ENCODE measurements around the gene JCAD.

The JCAD gene

GRCh38 chr10:30047924-30048531 is 11.4 kb downstream of the JCAD start:
- no peak for DNase-seq

DNA sequence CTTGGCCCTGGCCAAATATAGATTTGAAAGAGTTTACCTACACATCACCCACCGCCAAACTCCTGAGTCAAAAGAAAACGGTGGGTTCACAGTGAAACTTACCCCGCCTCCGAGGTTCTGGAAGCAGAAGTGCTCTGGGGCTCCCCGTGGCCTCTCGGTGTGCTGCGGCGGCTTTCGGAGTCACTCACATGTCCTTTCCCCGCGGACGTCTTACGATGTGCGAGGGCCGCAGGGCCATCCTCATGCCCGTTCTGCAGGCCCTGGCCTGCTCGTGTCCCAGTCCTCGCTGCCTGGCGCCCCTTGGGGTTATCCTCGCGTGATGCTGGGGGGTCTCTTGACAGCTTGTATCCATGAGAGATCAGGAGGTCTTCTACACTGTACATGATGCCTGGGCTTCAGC is 12.0 kb downstream of the JCAD start:
- DNase-seq: no peak

DNA sequence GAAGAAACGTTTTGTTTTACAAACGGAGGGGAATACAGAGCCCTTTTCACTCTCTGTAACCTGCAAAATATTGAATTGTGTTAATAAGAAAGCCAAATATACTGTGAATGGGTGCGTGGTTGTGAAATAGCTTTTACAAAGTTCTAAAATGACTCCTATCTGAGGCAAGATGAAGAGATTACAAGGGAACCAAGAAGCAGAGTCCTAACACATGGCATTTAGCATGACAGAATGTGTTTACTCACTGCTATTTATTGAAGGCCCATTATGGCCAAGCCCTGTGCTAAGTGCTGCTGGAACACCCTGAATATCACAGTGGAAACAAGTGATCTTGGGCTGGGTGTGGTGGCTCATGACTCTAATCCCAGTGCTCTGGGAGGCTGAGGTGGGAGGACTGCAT is 12.9 kb downstream of the JCAD start:
- no peak for DNase-seq

DNA sequence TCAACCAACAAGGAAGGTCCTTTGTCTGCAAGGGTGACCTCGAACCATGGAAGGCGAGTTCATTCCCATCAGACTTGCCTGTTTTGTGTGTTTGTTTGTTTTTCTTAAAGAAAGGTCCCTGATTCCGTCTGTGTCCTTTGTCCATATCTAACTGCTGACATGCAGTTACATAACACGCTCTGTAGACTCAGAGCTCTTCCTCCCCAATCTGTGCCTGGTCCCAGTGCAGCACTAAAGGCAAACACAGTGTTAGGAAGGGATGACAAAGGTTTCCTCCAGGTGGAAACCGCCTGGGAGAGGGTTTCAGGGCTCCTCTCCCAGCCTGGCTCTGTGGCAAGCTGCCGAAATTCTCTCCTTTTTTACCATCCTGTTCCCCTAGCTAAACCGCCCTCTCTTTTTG is 13.4 kb downstream of the JCAD start:
- DNase-seq: no peak

GRCh38 chr10:30043476-30044270 is 15.7 kb downstream of the JCAD start:
- no peak for DNase-seq

DNA sequence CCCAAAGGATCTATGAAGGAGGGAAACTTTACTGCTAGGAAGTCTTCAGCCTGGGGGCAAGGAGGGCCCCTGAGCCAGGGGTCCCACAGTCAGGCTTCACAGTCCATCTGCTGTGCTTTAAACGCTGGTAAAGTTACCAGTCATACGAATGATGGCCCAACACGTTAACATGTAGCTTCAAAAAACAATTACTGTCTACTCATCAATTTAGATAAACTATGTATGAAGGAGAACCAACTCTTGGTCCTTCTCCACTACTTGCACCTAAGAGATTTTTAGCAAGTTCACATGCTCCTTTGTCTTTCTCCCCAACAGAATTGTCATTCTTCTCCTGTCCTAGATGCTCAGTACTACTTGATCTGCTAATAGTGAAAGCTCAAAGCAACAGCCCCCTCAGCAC is 16.6 kb downstream of the JCAD start:
- DNase-seq: no peak

- no peak for DNase-seq
These were observed 17.9 kb downstream of the JCAD start for GRCh38 chr10:30041196-30042105.

DNA sequence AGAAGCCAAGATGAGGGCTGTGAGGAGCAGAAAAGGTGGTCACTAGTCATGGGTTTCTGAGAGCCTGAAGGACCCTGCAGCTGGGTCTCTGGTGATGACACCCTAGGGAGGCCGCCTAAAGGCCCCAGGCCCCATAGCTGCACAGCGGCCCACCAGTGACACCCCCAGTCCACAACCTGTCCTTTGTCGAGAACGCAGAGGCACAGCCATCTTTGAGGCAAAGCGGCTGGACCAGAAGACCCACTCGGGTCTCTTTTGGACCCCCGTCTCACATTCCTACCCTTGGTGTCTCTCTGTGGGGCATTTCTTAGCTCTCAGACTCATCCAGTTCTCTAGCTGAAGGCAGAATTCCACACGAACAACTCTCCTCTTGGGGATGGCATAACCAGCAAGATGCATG is 18.8 kb downstream of the JCAD start:
- DNase-seq: no peak

GRCh38 chr10:30039988-30040387 is 19.4 kb downstream of the JCAD start:
- no peak for DNase-seq

DNA sequence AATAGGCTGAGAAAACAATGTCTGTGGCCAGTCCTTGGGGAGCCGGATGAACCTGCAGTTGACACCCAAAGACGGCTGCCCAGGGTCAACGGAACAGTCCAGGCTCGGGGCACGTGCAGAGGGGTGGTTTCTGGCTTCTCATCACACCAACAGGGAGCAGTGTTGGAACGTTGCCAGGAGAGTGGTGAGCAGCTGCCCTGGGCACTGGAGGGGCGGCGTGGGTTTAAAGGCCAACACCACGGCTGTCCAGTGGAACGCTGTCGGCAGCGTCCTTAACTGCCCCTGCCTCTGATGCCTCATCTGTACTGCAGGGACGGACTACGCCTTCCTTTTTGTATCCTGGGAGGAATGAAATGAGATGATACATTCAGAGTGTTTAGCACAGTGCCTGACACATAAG is 19.8 kb downstream of the JCAD start:
- DNase-seq: no peak

DNA sequence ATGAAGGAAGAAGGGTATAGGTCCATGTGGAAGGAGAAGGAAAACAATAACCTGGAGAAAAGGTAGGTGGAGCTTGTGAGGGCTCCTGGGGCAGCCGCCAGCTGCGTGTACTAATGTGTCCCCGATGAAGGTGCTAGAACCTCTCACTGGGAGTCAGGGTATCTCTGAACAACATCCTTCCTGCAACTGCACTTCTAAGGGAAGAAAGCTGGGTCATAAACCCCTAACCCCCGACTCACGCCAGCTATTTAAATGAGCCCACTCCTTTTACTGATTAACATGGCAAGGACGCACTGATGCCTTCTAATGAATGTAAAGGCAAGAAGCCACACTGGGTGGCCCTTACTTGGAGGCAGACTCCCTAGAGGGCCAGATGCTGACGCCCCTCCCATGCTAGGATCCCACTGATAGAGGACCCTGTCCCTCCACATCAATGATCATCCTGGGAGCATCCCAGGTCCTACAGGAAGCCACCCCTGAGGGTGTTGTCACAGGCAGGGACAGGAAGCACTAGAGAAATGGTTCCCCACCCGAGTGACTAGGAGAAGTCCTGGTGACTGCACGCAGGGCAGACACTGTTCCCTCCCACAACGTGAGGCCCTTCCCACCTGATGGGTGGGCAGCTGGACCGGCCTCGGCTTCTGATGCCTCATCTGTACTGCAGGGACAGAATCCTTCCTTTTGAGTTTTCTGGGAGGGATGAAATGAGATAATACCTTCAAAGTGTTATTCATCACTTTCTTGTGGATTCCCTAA is 20.4 kb downstream of the JCAD start:
- no peak for DNase-seq

GRCh38 chr10:30037620-30038336 is 21.6 kb downstream of the JCAD start:
- no peak for DNase-seq

GRCh38 chr10:30036811-30037210 is 22.6 kb downstream of the JCAD start:
- DNase-seq: no peak

DNA sequence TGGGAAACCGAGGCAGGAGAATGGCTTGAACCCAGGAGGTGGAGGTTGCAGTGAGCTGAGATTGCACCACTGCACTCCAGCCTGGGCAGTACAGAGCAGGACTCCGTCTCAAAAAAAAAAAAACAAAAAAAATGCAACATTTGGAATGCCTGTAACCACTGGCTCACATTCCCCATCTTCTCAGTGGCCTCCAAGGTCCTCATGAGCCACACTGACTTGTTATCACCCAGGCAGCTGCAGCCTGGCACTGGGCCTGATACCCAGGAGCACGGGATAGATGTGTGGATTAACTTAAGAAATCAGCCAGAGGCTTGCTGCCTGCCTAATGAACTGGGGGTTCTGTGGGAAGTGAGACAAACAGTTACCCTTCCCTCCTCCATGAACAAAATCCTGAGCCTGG is 23.0 kb downstream of the JCAD start:
- no peak for DNase-seq

DNA sequence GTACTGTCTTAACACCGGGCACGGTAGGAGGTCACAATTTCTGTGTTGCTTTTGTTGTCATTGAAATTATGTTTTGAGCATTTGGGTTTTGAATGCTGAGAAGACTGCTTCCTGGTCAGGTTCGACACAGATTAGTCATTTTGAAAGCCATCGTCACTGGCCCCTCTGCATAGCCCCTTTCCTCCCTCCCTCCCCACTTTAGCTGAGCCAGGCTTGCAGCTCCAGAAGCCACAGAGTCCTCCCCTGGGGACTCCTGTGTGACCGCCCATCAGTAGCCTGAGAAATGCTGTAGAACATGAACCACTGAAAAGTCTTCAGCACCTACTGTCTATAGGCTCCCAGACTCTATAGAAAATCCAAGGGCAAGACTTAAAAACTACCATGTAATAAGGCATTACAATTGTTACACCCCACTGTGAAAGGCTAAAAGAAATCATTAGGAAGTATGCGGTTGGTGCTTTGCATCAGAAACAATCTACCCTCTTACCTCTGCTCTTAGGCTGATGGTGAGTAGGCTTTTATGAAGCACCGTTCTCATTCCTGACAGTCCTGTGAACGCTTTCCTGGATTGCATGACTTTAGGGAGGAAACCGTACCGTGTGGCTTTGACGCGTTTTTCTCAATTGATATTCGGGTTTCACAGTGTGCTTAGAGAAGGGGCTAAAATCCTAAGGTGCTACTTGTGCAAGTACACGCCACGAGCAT is 24.8 kb downstream of the JCAD start:
- DNase-seq: no peak

DNA sequence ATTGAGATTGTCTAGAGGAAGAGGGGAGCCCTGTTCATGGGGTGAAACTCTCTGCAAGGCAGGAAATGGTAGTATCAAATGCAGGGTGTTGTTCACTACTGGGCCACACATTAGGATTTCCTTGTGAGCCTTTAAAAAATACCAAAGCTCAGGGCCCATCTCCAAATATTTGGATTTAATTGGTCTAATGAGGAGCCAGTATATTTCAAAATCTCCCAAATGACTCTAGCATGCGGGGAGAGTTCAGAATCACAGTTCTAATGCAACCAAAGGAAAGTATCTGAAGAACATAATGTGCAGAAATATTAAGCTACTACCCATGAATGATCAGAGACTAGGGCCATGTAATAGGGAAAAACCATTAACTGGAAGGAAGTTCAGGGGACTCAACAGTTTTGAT is 27.3 kb downstream of the JCAD start:
- DNase-seq: no peak

GRCh38 chr10:30029872-30030256 is 29.5 kb downstream of the JCAD start:
- no peak for DNase-seq

GRCh38 chr10:30029164-30029871 is 30.1 kb downstream of the JCAD start:
- no peak for DNase-seq

DNA sequence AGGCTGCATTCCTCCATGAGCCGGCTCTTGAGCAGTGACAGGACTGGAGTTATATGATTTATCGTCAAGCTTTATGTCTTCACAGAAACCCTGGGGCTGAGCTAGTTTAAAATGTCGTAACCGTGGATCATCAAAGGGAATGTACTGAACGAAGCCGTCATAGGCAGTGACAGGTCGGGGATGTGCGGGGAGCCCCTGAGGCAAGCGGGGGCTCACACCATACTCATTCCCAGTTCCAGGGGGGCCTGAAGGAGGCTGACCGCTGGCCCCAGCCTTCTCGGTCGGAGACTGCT is 30.7 kb downstream of the JCAD start:
- DNase-seq: no peak
